Brain pericyte (primary cell): Measurements from ENCODE around the gene GLYATL2.

Experiments used
- DNase-seq: peaks from one replicate; pipeline ENCODE4 v3.0.0-alpha.2; 2012; ENCODE audit warnings: low read depth, low spot score

The GLYATL2 gene

DNA sequence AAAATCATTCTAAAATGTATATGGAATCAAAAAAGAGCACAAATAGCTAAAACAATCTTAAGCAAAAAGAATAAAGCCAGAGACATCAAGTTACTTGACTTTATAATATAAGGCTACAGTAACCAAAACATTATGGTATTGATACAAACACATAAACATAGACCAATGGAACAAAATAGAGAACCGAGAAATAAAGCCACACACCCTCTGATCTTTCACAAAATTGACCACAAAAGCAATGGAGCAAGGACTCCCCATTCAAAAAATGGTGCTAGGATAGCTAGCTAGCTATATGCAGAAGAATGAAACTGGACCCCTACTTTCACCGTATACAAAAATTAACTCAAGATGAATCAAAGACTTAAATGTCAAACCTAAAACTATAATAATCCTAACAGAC is 43.2 kb downstream of the GLYATL2 start:
- no peak for DNase-seq

DNA sequence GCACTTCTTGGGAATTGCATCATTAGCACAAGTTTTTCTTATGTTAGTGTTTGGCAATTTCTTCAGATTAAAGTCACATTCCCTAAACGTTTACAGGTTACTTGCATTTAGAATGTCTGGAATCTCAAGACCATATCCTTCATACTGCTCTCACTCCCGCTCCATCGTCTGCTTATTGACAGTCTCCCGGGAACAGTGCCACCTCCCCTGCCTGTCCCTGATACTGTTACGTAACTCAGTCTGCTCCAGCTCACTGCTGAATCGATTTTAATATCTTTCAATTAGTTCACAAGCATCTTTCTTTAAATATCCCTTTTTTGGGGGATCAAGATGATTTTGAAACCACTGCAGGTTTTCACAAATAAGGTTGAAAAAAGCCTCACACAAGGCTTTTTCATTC is 48.2 kb downstream of the GLYATL2 start:
- DNase-seq, result no peak

DNA sequence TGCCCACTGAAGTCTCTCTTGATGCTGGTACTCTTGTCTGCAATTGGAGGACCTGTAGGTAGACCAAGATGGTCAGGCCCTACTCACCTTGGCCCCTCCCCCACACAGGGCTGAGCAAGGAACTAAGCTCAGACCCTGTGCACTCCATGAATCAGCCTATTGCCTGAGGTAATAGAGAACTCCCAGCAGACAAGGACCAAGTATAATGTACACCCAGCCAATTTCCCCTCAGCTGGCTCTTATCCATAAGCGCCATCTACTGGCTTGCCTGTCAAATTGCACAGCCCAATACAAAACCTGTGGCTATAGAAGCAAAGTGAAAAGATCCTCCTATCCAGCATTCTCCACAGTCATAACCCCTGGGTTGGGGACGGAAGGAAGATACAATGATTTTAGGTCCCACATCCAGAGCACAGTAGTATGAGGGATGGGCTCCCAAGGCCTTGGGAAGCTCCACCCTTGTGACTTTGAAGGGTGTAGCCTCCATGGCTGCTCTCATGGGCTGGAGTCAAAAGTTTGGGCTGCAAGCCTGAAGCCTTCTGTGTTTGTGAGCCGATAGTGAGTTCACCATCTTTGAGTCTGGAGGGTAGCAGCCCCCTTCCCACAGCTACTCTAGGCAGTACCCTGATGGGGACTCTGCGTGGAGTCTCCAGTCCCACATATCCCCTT is 56.0 kb downstream of the GLYATL2 start:
- no peak for DNase-seq

DNA sequence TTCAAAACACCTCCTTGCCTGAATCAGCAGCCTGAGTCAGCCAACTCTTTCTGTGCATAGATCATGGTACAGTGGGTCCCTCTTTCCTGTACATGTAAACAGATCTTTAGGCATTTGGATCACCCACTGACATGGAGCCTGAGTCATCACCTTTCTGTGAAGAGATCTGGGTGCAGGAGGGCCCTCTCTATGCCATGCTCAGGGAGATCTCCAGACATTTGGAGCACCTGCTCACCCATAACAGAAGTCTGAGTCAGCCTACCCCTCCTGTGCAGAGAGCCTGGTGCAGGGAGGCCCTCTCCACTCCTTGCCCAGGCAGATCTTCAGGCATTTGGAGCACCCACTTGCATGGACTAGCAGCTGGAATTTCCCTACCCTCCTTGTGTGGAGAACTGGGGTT is 56.6 kb downstream of the GLYATL2 start:
- DNase-seq, result no peak

DNA sequence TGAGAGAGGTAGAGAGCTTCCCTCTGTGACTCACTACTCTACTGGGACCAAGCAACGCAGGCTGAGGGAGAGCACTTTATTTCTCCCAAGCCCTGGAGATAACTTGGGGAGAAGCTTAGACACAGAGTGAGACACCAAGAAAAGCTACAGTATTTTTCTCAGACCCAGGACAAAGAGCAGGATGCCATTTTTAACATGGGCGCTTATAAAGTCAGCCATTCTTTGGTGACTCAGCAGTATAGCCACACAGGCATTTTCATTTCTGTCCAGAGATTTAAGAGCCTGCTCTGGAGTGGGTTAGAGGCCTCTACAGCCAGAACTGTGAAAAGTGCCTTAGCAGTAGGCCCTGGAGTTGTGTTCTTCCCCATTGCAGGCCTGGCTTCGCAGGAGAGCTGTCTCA is 57.8 kb downstream of the GLYATL2 start:
- DNase-seq, result no peak

DNA sequence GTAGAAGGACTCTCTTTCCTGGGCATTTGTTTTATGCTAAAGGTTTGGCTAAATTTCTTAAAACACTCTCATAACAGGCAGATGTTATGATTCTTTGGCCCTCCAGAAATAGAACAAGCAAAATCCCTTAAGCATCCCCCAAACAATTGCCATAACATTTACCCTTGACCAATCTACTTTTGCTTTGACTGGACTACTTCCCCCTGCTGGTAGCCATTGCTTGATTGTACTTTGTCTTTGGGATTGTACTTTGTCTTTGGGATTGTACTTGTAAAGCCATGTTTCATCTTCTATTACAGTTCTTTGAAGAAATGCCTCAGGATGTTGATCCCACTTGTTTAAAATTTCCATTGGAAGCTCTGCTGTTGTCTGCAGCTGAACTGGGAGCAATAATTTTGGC is 59.5 kb downstream of the GLYATL2 start:
- no peak for DNase-seq
